Activated CD4-positive, alpha-beta T cell treated with anti-CD3 and anti-CD28 coated beads for 4 hours (primary cell): ENCODE measurements around the gene GSKIP.
"Not testable (repeated sequence)": the region's sequence is repeated elsewhere in the genome, so short reads cannot be mapped to it uniquely, and the experiment has no call there.

Source experiments
- DNase-seq, 2 donors: peaks; one replicate each; pipeline ENCODE4 v3.0.0-alpha.2; 2020

The GSKIP gene, protein sequence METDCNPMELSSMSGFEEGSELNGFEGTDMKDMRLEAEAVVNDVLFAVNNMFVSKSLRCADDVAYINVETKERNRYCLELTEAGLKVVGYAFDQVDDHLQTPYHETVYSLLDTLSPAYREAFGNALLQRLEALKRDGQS

DNA sequence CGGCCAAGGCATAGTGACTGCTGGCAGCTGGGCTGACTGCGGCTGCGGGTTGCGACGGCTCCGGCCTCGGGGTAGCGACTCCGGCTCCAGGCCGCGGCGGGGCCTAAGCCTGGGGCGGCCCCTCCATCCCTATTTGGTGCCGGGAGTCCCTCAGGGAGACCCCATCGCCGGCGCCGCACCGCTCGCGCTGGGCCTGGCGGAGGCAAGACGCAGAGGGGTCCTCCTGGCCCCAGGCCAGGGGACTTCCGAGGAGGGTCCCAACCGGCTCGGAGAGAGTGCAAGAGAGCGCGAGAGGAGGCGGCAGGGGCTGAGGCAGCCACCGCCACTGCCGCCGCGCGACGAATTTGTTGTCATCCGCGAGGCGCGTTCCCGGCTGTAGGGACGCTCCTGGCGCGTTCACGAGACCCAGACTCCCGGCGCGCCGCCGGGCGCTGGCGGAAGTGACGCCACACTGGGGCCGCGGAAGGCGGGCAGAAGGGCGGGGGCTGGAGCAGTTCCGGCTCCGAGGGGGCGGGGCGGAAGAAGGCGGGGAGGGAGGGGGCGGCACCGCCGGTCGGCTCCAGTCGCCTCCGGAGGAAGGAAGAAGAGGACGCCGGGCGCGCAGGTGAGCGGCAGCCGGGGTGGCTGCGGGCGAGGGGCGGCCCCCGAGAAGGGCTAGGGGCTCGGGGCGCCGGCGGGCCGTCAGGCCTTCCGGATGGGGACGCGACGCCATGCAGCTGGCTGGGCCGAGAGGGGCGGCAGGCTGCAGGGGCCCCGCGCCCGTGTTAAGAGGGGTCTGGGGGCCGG is at the start of gene GSKIP, which contains the start of gene ATG2B:
TSS of gene GSKIP (plus strand) at position 562 of the 786 bp plus-strand sequence. CDS start 18,722 bp downstream, outside the sequence.
TSS of gene ATG2B (minus strand) at position 377 of the 786 bp plus-strand sequence. CDS start at position 12, 365 bp downstream.
- peak; percentile 96 to 97 for DNase-seq

DNA sequence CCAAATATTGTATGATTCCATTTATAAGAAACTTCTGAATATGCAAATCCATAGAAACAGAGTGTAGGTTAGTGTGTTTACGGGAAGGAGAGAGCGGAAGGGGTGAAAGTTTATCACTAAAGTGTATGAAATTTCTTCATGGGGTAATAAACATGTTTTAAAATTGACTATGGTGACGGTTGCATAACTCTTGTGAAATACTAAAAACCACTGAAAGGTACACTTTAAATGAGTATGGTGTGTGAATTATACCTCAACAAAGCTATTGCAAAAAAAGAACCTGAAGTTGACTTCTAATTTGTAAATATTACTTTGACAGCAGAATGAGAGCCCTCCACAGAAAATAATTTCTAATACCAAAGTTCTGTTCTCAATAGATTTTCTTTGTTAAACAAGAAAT is 47.2 kb upstream of the GSKIP start:
- no peak for DNase-seq

DNA sequence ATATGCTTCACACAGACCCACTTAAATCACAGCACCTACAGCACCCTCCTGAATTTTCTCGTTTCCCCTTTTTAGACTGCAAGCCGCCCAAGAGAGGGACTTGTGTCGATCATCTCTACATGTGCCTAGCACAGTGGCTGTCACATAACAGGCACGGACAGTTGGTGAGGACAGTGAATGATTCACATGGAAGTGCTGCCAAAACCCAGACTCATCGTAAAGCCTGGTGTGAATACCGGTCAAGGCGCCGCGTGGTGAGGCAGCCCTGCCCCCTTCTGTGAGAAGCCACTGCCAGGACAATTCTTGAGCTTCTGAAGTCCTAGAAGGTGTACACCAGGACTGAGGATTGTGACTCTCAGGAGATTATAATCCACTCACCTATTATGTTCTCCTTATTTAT is 44.5 kb upstream of the GSKIP start:
- no peak for DNase-seq

DNA sequence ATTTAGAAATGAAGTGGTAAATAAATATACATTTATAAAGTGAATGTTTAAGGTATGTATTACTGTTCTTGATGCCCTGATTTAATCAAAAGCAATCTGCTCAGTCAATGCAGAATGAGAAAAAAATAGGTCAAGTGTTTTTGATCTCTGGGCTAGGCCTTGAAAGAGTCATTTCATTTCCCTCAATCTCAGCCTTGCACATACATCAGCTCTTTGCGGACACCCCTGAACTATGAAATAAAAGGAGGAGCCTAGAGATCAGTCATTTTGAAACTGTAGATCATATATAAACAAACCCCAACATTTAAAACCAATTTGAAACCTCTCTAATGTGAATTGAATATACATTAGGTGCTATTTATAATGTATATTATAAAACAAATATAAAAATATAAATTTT is 42.7 kb upstream of the GSKIP start:
- no peak for DNase-seq

DNA sequence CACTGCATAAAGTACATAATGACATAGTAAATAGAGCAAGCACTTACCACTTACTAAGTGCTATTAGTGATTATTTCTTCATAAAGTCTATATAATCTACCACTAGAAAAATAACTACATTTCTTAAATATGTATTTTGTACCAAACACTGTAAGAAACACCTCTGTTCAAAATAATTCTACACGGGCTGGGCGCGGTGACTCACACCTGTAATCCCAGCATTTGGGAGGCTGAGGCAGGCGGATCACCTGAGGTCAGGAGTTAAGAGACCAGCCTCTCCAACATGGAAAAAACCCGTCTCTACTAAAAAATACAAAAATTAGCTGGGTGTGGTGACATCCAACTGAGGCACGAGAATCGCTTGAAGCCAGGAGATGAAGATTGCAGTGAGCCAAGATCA is 39.1 kb upstream of the GSKIP start:
- DNase-seq, result no peak

DNA sequence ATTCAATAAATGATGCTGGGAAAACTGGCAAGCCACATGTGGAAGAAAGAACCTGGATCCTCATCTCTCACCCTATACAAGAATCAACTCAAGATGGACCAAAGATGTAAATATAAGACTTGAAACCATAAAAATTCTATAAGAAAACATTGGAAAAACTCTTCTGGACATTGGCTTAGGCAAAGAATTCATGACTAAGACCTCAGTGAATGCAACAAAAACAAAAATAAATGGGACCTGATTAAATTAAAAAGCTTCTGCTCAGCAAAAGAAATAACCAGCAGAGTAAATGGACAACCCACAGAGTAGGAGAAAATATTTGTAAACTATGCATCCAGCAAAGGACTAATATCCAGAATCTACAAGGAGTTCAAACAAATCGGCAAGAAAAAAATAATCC is 24.8 kb upstream of the GSKIP start:
- no peak for DNase-seq

DNA sequence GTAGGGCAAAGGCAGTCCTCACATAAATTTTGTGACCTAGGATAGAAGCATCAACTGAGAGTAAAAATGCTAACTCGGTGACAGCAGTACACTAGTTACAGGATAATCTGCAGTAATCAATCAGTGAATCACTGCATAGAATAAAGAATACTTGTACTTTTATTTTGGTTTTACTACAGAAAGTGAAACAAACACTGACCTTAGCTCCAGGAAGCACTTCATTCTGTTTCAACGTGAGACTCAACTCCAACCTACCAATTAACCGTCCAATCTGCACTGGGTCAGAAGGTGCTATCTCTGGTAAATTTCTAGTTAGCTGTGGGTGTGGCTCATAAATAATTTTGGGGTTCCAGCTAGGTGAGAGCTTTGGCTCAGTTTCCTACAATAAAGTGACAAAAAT is 22.0 kb upstream of the GSKIP start:
- DNase-seq, result no peak

DNA sequence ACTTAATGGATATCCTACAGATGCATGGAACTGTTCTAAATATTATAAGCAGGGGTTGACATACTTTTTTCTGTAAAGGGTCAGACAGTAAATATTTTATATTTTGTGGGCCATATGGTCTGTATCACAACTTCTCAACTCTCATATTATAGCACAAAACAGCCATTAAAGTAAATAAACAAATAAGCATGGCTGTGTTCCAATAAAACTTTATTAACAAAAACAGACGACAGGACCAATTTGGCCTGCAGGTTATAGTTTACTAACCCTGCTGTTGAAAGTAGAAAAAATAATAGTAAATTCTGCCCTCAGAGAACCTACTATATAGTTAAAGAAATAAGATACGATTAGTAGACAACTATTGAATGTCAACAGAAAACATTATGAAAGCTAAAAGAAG is 17.7 kb upstream of the GSKIP start:
- no peak for DNase-seq

DNA sequence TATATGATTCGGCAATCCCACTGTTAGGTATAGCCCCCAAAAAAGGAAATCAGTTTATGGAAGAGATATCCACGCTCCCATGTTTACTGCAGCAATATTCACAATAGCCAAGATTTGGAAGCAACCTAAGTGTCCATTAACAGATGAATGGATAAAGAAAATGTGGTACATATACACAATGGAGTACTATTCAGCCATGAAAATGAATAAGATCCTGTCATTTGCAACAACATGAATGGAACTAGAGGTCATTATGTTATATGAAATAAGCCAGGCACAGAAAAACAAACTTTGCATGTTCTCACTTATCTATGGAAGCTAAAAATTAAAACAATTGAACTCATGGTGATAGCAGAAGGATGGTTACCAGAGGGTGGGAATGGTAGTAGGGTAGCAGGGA is 15.4 kb upstream of the GSKIP start:
- not testable (repeated sequence) for DNase-seq

DNA sequence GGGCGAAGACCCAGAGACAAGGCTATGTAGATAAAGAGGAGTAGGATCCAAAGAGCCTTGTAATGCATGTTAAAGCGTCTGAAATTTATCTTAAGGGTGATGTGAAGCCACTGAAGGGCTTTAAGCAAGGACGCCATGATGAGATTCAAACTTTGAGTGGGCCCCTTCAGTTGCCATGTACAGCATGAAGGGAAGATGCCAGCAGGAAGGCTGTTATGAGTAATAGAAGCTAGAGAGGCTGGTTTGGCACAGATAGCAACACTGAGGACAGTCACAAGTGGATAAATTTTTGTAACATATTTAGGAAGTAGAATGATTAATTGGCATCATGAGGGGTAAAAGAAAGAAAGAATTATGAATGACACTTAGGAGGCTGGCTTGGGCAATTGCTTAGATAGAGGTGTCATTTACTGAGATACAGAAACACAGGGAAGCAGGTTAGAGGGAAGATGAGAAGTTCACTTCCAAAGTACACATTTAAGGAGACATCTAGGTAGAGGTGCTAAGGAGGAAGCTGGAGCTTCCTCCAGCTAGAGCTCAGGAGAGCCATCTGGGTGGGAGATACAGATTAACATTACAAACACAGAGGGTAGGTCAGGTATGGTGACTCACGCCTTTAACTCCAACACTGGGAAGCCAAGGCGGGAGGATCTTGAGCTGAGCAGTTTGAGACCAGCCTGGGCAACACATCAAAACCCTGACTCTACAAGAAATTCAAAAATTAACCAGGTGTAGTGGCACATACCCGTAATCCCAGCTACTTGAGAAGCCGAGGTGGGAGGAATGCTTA is 13.8 kb upstream of the GSKIP start:
- no peak for DNase-seq

DNA sequence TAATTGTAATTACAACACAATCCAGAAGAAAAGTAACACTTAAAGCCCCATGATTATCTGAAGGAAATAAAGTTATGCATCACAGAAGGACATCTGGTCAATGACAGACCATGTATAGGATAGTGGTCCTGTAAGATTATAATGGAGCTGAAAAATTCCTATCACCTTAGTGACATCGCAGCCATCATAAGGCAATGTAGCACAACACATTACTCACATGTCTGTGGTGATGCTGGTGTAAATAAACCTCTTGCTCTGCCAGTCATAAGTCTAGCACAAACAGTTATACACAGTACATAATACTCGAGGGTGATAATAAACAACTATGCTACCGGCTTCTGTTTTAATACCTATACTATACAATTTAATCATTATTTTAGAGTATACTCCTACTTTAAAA is 11.3 kb upstream of the GSKIP start:
- DNase-seq, result no peak

DNA sequence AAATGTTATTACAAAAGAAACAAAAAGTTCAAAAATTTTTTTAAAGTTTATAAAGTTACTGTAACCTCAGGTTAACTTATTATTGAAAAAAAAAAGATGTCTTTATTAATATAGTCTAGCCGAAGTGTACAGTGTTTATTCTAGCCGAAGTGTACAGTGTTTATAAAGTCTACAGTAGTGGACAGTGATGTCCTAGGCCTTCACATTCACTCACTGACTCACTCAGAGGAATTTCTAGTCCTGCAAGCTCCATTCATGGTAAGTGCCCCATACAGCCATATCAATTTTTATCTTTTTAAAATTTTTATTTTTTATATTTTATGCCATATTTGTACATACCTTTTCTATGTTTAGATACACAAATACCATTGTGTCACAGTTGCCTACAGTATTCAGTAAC is 10.6 kb upstream of the GSKIP start:
- no peak for DNase-seq

DNA sequence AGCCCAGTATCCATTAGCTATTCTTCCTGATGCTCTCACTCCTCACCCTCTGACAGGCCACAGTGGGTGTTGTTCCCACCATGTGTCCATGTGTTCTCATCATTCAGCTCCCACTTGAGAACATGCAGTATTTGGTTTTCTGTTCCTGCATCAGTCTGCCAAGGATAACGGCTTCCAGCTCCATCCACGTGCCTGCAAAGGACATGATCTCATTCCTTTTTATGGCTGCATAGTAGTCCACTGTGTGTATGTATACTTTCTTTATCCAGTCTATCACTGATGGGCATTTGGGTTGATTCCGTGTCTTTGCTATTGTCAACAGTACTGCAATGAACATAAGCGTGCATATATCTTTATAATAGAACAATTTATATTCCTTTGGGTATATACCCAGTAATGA is 9.1 kb upstream of the GSKIP start:
- DNase-seq, result no peak

DNA sequence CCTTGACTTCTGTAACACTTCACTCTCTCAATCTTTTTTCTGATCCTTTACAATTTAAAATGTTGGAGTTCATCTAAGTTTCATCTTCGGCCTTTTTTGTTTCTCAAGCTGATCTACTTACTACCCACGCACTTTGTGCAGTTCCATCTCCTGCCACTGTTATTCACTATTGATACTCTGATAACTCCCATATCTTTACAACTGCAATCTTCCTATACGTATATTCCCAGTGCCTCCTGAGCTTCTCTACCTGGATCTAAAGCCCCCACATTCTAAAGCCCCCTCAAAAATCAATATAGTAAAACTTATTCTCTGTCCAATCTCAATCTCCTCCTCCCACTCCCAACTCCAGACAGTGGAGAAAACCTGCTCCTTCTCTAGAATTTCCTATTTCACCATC is 6.1 kb upstream of the GSKIP start:
- DNase-seq, result no peak

DNA sequence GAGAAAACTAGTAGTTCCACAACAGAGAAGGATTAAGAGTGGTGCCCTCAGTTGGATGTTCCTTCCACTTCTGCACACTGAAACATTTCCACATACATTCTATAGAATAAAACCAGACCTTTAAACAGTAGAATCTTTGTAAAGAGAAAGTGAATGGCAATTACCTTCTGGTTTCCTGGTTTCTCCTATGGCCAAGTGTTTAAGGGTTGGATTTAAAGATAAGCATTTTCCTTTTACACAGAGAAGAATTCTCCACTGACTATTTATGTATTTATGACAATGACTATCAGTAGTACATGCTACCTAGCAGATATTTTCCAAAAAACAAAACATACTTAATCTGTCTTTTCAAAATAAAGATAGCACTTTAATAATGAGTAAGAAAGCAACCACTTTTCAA is 3.4 kb upstream of the GSKIP start:
- DNase-seq, result no peak

DNA sequence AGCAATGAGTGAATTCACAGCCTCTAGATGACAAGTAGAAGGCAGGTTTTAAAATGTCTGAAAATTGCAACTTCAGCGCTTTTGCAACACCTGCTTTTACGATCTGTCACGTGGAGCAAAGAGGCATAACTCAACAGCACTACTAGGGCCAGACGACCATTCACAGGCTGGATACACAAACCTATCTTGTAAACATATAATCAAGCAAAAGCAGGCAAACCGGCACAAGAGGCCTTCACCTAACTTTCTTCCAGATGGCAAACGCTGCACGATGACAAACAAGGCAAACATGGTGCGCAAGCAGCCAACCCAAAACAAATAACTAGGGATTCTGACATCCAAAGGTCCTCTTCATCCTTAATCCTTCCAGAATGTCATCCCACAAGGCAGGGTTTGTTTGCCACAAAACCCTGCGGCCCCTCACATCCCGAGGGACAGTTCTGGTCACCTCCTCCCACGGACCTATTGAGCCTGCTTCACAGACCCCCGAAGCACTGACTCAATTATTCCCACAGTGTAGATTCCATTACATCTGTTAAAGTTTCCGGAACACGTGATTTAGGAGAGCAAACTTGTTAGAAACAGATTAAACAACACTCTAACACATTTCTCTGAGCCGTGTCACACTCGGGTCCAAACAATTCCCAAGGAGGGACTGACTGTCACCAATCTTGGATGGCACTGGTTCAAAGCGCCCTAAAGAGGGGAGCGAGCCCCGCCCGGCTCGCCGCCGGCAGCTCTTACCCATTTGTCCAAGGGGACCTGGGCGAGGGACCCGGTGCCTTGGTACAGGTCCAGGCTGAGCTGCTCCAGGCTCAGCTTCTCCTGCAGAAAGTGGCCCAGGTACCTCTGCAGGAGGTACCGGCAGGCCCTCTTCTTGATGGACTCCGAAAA is 1.0 kb upstream of the GSKIP start:
- peak; percentile 40 to 45 for DNase-seq

DNA sequence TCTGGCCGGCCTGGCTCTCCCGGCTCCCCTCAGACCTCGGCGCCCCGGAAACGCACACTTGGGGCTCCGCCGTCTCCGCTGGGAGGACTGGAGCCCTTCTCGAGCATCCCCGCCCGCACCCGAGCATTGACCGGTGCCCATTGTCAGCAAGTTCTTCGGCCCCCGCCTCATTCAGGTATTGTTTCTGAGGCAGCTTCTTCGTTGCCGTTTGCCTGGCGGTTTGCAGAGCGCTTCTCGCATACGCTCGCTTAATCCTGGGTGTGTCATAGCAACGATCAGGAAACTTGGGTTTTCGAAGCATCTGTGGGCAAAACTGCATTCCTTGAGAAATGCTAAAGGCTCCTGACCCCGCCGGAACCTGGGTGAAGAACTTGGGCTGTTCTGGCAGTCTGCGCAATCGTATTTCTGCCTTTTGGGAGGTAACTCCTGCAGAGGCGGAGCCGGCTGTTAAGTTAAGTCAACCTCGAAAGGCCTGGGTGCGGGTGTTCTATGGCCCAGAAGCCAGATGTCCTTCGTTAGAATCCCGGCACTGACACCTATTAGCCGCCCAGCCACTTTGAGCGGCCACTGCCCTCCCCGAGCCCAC is 518 bp downstream of the GSKIP start:
- DNase-seq, result peak in 1 of 2 donors; percentile 37

DNA sequence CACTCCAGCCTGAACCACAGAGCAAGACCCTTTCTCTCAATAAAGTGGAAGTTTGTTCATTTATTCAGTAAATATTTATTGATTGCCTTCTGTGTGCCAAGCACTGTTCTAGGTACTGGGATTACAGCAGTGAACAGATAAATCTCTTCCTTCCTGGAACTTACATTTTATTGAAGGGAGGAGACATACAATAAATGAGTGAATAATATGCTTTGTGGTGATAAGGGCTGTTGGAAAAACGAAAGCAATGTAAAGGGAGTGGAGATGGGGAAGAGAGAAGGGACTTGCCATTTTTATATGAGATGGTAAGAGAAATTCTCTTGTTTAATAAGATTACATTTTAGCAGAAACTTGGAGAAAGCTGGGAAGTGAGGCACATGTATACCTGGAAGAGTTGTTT is 1.6 kb downstream of the GSKIP start:
- DNase-seq, result no peak

DNA sequence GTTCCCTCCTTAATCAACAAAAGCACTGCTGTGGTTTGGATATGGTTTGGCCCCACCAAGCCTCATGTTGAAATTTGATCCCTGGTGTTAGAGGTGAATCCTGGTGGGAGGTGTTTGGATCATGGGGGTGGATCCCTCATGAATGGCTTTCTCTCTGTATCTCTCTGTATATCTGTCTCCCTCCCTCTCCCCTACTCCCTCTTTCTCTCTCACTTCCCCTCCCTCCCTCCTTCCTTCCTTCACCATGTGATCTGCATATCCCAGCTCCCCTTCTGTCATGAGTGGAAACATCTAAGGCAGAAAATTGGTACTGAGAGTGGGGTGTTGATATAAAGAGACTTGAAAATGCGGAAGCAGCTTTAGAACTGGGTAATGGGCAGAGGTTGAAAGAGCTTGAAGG is 5.2 kb downstream of the GSKIP start:
- DNase-seq, result no peak

DNA sequence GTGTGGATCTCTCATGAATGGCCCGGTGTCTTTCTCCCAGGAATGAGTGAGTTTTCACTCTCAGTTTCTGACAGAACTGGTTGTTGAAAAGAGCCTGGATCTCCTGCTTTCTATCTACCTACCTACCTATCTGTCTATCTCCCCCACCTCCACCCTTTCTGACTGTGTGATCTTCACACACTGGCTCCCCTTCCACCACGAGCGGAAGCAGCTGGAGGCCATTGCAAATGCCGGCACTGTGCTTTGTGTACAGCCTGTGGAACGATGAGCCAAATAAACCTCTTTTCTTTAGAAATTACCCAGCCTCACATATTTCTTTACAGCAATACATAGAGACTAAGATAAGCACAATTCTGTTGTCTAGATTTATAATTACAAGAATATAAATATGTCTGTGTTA is 7.2 kb downstream of the GSKIP start:
- no peak for DNase-seq

DNA sequence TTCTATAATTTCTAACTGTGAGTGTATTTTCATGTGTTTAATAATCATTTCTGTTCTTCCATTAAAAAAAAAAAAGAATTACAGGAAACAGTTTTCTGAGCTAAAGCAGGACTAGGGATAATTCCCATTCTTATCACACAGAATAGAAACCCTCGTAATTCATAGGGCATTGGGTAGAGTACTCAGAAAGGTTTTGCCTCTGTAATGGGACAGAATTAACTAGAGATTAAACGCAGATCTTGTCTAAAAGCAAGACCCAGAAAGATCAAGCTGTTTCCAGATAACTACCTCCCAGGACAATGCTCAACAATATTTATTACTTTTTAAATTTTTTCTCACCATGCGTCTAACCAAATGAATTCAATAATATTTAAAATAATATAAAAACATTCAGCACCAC is 10.2 kb downstream of the GSKIP start:
- DNase-seq, result no peak

DNA sequence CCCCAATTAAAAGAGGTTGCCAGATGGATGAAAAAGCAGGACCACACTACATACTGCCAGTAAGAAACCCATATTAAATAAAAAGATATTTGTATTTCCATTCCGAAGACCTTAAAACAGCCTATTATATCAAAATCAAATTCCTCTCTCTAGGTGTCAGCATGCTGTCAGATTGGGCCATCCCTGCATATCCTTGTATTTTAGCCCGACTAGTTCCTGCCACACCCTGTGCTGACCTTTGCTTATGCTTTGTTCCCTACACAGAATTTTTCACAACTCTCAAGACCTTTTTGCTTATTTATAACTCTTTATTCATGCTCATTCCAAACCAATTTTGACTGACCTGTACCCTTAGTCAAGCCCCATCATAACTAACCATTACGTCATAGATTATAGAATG is 12.8 kb downstream of the GSKIP start:
- no peak for DNase-seq

DNA sequence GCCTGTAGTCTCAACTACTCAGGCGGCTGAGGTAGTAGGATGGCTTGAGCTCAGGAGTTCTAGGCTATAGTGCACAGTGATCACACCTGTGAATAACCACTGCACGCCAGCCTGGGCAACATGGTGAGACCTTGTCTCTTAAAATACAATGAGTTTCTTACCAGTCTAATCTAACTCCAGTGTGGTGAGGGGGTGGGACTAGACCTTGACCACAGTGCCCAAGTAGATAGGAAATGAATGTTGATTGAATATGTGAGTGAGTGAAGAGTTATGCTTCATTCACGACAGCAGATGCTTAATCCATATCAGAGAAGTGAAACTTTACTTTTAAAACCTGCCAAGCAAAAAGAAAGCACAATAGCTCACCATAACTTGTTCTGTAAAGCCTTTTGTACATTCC is 17.4 kb downstream of the GSKIP start:
- DNase-seq, result no peak
